A673 (cell line): ENCODE measurements around the gene LTO1. TPM values are rescaled to one million over a fixed set of nuclear protein-coding genes. Genes with fewer than 3 reads are reported as not detected.
A peak's percentile ranks its signal among the peaks of the same experiment; 100 is the strongest.

Experiments
- BruUV-seq: library from RNA; stranded (reverse); fragments of 400-500 nt; replicated peaks from 2 replicates; lab custom pipeline; 2021; lab: Mats Ljungman, UMichigan
- CTCF ChIA-PET: fragments of 300-600 bp; sonication (Branson Sonifier 250); formaldehyde crosslinking; loops from one replicate; lab custom pipeline; 2022; ENCODE audit warnings: antibody characterized with exemption; lab: Charles Lee
- POLR2A ChIA-PET: fragments of 300-600 bp; sonication (Branson Sonifier 250); formaldehyde crosslinking; loops from one replicate; lab custom pipeline; 2022; ENCODE audit warnings: antibody characterized with exemption; ENCODE audit not compliant: low non-redundant PET; lab: Charles Lee
- DNase-seq: peaks from one replicate; pipeline ENCODE4 v3.0.0-alpha.2; 2015; ENCODE audit warnings: low spot score
- H3K27ac ChIP-seq: fragments of 200-600 bp; sonication (generic); 2 replicates; pipeline ENCODE4 v1.5.1; 2016; ENCODE audit warnings: mixed run types, low read depth, mild to moderate bottlenecking, mixed read lengths, antibody characterized with exemption, low read length; ENCODE audit not compliant: poor library complexity, severe bottlenecking
- H3K27me3 ChIP-seq: fragments of 200-600 bp; sonication (generic); replicated peaks from 2 replicates; pipeline ENCODE4 v1.6.1; 2017; ENCODE audit warnings: mixed run types, low read depth, mild to moderate bottlenecking, mixed read lengths, antibody characterized with exemption, low read length; ENCODE audit not compliant: insufficient read depth, poor library complexity
- H3K36me3 ChIP-seq: fragments of 200-600 bp; sonication (generic); 2 replicates; pipeline ENCODE4 v1.6.1; 2016; ENCODE audit warnings: mixed run types, mild to moderate bottlenecking, mixed read lengths, antibody characterized with exemption, low read length; ENCODE audit not compliant: insufficient read depth, poor library complexity, severe bottlenecking
- H3K4me1 ChIP-seq: fragments of 200-600 bp; sonication (generic); 2 replicates; pipeline ENCODE4 v1.6.1; 2017; ENCODE audit warnings: mixed run types, mild to moderate bottlenecking, mixed read lengths, antibody characterized with exemption, low read length; ENCODE audit not compliant: insufficient read depth, poor library complexity, severe bottlenecking
- H3K4me3 ChIP-seq: fragments of 200-600 bp; sonication (generic); 2 replicates; pipeline ENCODE4 v1.5.1; 2016; ENCODE audit warnings: low read depth, mixed run types, mild to moderate bottlenecking, mixed read lengths, low read length; ENCODE audit not compliant: poor library complexity, severe bottlenecking
- H3K9me3 ChIP-seq: fragments of 200-600 bp; sonication (generic); 2 replicates; pipeline ENCODE4 v1.6.1; 2016; ENCODE audit warnings: mixed run types, low read depth, mild to moderate bottlenecking, mixed read lengths, antibody characterized with exemption, low read length; ENCODE audit not compliant: poor library complexity, severe bottlenecking
- EZH2 ChIP-seq: fragments of 200-600 bp; sonication (generic); IDR thresholded peaks from 2 replicates; pipeline ENCODE4 v1.6.1; 2017; ENCODE audit warnings: borderline replicate concordance, low read depth, mild to moderate bottlenecking, mixed read lengths, antibody characterized with exemption, low read length; ENCODE audit not compliant: poor library complexity, severe bottlenecking
- intact Hi-C: fragments of 100-400 bp; cut with micrococcal nuclease; formaldehyde crosslinking; loops from one replicate; pipeline ENCODE4 v1.10.0; 2022; ENCODE audit not compliant: unreplicated experiment
- total RNA-seq: library from RNA; stranded (reverse); gene quantifications from 2 replicates; pipeline ENCODE4 v1.2.3, GENCODE V29; 2021
- TF ChIP-seq, protein P1 (sequence below): fragments of 300-800, 200-600 bp; sonication (generic); conservative IDR thresholded peaks from 2 replicates; pipeline ENCODE4 v1.5.1; 2017; ENCODE audit warnings: low read depth, mild to moderate bottlenecking, antibody characterized with exemption, low read length, moderate library complexity, mixed read lengths

Gene LTO1
- total RNA-seq, 1 experiment from 2014 or later = 56.0 TPM

DNA sequence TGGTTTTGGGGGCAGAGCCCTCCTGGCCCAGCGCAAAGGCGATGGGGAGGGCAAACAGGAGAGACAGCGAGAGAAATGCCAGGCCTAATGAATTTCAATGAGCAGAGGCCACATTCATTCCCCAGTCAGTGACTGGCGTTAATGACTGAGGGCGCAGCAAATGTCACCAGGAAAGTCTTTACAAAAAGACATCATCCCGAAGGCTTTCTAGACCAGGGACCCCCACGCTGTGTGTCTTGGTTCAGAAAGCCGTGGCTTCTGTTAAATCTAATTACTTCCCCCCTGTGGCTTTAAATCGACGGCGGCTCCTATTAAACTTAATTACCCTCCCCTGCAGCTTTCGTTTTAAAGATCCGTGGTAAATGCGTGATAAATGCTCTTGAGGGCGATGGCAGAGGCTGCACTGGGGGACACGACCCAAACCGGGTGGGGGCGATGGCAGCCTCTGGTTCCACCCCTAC lies 30.2 kb upstream of the LTO1 start:
- ChIA-PET POLR2A (no interaction called here), CTCF (interaction anchor here (0.6 to 1.6 kb wide), 4 partner anchors 10 to 182 kb away, joined by 3 to 6 read pairs (median 3); no protein-coding TSS in a partner anchor)
- Histone ChIP-seq H3K9me3 (no peaks in the 10 kb centered on the region), H3K27ac (no peak overlapping the region), H3K4me3 (peak overlapping the region; percentile 45), H3K36me3 (no peaks in the 10 kb centered on the region), H3K4me1 (peaks cover 44% of the 10 kb centered on the region), H3K27me3 (peaks cover 35% of the 10 kb centered on the region)
- intact Hi-C loops = loop anchor here (5.0 kb wide), 1 partner anchor 492 kb away; no protein-coding TSS in a partner anchor
- peak; percentile 94 for DNase-seq
- TF ChIP-seq, protein P1, sequence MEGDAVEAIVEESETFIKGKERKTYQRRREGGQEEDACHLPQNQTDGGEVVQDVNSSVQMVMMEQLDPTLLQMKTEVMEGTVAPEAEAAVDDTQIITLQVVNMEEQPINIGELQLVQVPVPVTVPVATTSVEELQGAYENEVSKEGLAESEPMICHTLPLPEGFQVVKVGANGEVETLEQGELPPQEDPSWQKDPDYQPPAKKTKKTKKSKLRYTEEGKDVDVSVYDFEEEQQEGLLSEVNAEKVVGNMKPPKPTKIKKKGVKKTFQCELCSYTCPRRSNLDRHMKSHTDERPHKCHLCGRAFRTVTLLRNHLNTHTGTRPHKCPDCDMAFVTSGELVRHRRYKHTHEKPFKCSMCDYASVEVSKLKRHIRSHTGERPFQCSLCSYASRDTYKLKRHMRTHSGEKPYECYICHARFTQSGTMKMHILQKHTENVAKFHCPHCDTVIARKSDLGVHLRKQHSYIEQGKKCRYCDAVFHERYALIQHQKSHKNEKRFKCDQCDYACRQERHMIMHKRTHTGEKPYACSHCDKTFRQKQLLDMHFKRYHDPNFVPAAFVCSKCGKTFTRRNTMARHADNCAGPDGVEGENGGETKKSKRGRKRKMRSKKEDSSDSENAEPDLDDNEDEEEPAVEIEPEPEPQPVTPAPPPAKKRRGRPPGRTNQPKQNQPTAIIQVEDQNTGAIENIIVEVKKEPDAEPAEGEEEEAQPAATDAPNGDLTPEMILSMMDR = no peak
- no peak for TF ChIP-seq EZH2
- no TSS peak for BruUV-seq

DNA sequence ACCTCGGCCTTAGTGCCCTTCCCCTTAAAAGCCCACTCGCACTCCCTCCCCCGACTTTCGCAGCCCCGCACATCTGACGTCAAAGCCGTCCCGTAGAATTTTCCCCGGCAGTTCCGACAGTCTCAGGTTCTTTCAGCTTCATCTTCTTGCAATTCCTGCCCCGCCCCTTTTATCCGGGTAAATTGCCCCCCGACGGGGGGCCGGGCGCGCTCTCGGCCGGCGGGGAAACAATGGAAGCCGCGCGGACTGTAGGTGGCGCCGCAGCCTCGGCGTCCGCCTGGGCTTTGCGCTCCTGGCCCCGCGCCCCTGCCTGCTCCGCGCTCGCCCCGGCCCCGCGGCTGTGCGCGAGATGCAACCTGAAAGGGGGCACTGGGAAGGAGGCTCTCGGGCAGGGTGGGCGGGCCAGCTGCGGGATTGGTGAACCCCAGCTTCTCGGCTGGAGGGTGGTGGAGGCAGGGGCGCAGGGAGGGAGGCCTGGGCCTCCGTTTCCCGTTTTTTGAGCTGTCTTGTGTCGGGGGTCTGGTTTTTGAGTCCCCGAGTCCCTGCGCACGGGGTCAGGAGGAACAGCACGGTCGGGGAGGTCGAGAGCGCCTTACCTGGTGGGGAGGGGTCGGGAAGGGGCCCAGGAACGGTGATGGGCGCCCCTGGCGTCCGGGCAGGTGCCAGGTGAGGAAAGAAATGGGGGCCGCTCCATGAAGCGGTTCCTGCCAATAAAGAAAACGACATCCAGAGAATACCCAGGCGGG lies 29.5 kb upstream of the LTO1 start:
- Histone ChIP-seq H3K4me3 (peak overlapping the region; percentile 45), H3K36me3 (no peaks in the 10 kb centered on the region), H3K27me3 (peaks cover 35% of the 10 kb centered on the region), H3K4me1 (peaks cover 44% of the 10 kb centered on the region), H3K27ac (no peak overlapping the region), H3K9me3 (no peaks in the 10 kb centered on the region)
- intact Hi-C loops = loop anchor here (1.0 to 5.0 kb wide), 2 partner anchors 97 to 493 kb away; no protein-coding TSS in a partner anchor
- DNase-seq = peak; percentile 94
- ChIA-PET POLR2A (no interaction called here), CTCF (interaction anchor here (0.5 to 1.6 kb wide), 6 partner anchors 11 to 208 kb away, joined by 3 to 6 read pairs (median 4); no protein-coding TSS in a partner anchor)
- BruUV-seq = no TSS peak
- TF ChIP-seq EZH2 = no peak
- TF ChIP-seq, protein P1 = peak; percentile 75

DNA sequence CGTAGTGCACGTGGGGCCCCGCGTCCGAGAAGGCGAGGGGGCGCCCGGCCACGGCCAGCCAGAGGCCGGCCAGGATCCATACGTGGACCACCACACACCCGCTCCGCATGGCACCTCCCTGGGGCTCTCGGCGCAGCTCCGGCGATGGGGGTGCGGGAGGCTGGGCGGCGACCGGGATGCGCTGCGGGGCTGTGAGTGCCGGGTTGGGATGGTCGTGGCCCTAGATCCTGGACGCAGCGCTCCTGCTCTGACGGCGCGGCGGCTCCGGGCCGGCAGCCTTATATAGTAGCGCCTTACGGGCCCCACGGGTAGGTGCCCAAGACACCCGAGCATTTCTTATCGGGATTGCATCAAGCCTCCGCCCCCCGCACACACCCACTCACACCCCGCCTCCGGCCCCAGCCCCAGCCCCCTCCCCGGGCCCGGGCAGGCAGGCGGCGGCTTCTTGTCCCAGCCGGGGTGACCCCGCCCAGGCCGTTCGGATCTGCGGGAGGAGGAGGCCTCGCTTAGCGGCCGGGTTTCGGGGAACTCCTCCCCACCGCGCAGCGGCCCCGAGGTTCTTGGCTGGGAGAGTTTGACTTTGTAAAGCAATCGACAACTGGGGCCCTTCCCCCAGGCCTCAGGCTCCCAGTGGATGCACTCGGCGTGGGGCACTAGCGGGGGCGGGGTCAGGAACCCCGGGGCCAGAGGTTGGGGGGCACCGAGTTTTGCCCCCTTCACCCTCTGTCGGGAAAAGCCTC lies 28.8 kb upstream of the LTO1 start, which contains the start of gene FGF19:
Gene FGF19, minus strand, starts transcription at position 255 of the 740 bp plus-strand sequence. Its CDS starts 146 bp downstream, at position 109.
- no peak within 1 kb of the TSS for H3K27ac ChIP-seq
- intact Hi-C loops = loop anchor here (1.0 kb wide), 1 partner anchor 97 kb away; no protein-coding TSS in a partner anchor
- peaks cover 44% of the 10 kb centered on the region for H3K4me1 ChIP-seq
- no TSS peak for BruUV-seq
- H3K27me3 ChIP-seq = peaks cover 35% of the 10 kb centered on the region
- TF ChIP-seq, protein P1 = no peak
- TF ChIP-seq EZH2 = peak; percentile 66
- H3K4me3 ChIP-seq = peak within 1 kb of the TSS; percentile 45
- no peaks in the 10 kb centered on the region for H3K9me3 ChIP-seq
- no peaks in the 10 kb centered on the region for H3K36me3 ChIP-seq
- CTCF ChIA-PET = interaction anchor here (0.5 to 1.6 kb wide), 5 partner anchors 12 to 209 kb away, joined by 3 to 6 read pairs (median 4); no protein-coding TSS in a partner anchor
- POLR2A ChIA-PET = no interaction called here
- DNase-seq = no peak
